ENCODE data around the gene FLII. TPM values are rescaled to one million over a fixed set of nuclear protein-coding genes. Genes with fewer than 3 reads are reported as not detected.

The FLII gene
- total and polyA plus RNA-seq, 2 of the 8 experiments (the other 6 are each of a cell fraction or from before 2014, with no cell fraction given) = 300 to 549 TPM

- no peak for TF ChIP-seq CHD7 (IDR thresholded peaks at IDR 0.05; ENCODE audit: insufficient replicate concordance, low read length)
- no peak for TF ChIP-seq CHD2 (IDR thresholded peaks at IDR 0.05; ENCODE audit: low read length)
- TF ChIP-seq RNF2 (IDR thresholded peaks at IDR 0.05; ENCODE audit: borderline replicate concordance, low read depth, low read length, missing control alignments, poor library complexity, severe bottlenecking) = no peak
- no peak for TF ChIP-seq EP300 (IDR thresholded peaks at IDR 0.05; ENCODE audit: borderline replicate concordance in 1 of 2, low read depth in 2 of 2, low read length in 2 of 2)
Measured at GRCh38 chr17:18250708-18251107, 7.8 kb downstream of the FLII start (continued).
